HCT116 (cell line): ENCODE data around the gene MED9. TPM values are rescaled to one million over a fixed set of nuclear protein-coding genes. Genes with fewer than 3 reads are reported as not detected.

Experiments
- ATAC-seq: fragments of 200-7000 bp; cut with Tn5 transposase; 2 replicates; pipeline ENCODE4 v1.9.1; 2020; ENCODE audit warnings: mild to moderate bottlenecking, moderate library complexity
- BruUV-seq: library from RNA; stranded (reverse); fragments of 400-500 nt; replicated peaks from 2 replicates; lab custom pipeline; 2021; lab: Mats Ljungman, UMichigan
- CTCF ChIA-PET: fragments of 300-600 bp; sonication (Branson Sonifier 250); formaldehyde crosslinking; loops from one replicate; lab custom pipeline; 2021; ENCODE audit warnings: antibody characterized with exemption; lab: Charles Lee
- POLR2A ChIA-PET: fragments of 300-600, 350-600 bp; sonication (Branson Sonifier 250); formaldehyde crosslinking; loops from one replicate; lab custom pipeline; 2021; ENCODE audit warnings: antibody characterized with exemption; lab: Charles Lee
- RAD21 ChIA-PET, 2 experiments: fragments of 300-600 bp; sonication (Branson Sonifier 250); formaldehyde crosslinking; loops; one replicate each; lab custom pipeline; 2023; ENCODE audit warnings: low total read pairs in 2 of 2; ENCODE audit not compliant: uncharacterized antibody in 2 of 2, unreplicated experiment in 2 of 2, low non-redundant PET in 1 of 2; lab: Charles Lee
- DNase-seq: peaks from one replicate; pipeline ENCODE4 v3.0.0-alpha.2; 2010; ENCODE audit warnings: low read depth, low spot score
- H2AFZ ChIP-seq: fragments of 200-600 bp; shearing (Covaris generic), sonication (generic); 2 replicates; pipeline ENCODE4 v1.6.1; 2017; ENCODE audit warnings: low read depth, mixed run types, mixed read lengths, antibody characterized with exemption, low read length; ENCODE audit not compliant: poor library complexity, severe bottlenecking
- H3K27ac ChIP-seq: 2 replicates; pipeline ENCODE4 v1.5.1; 2012; ENCODE audit warnings: low read depth, low read length
- H3K27me3 ChIP-seq: fragments of 200-600 bp; sonication (generic); 2 replicates; pipeline ENCODE4 v1.6.1; 2016; ENCODE audit warnings: mixed run types, low read length, mixed read lengths; ENCODE audit not compliant: insufficient read depth
- H3K36me3 ChIP-seq, 2 experiments: fragments of 200-500 bp in 1 of 2; fragments of 200-600 bp in 1 of 2; sonication (Bioruptor generic) in 1 of 2; sonication (generic) in 1 of 2; 2 replicates each; pipeline versions ENCODE4 v1.5.1 to v1.6.1; 2014 to 2016; ENCODE audit warnings: low read length in 2 of 2, inconsistent platforms in 1 of 2, mixed read lengths in 1 of 2, mixed run types in 1 of 2; ENCODE audit not compliant: insufficient read depth in 2 of 2, control insufficient read depth in 1 of 2
- H3K4me1 ChIP-seq, 2 experiments: fragments of 200-600 bp in 1 of 2; sonication (generic) in 1 of 2; 2 replicates each; pipeline versions ENCODE4 v1.5.1 to v1.6.1; 2012 to 2017; ENCODE audit warnings: low read length in 2 of 2, inconsistent platforms in 1 of 2, mild to moderate bottlenecking in 1 of 2, mixed read lengths in 1 of 2, mixed run types in 1 of 2, moderate library complexity in 1 of 2; ENCODE audit not compliant: insufficient read depth in 2 of 2, control insufficient read depth in 1 of 2
- H3K4me2 ChIP-seq: fragments of 200-600 bp; sonication (generic); 2 replicates; pipeline ENCODE4 v1.6.1; 2017; ENCODE audit warnings: mixed run types, low read length, mixed read lengths
- H3K4me3 ChIP-seq, 2 experiments: fragments of 200-600 bp in 1 of 2; sonication (generic) in 1 of 2; replicated peaks in 1 of 2; 2 replicates each; pipeline ENCODE4 v1.5.1; 2011 to 2016; ENCODE audit warnings: low read length in 2 of 2, control low read depth in 1 of 2, low read depth in 1 of 2, mild to moderate bottlenecking in 1 of 2, mixed read lengths in 1 of 2, mixed run types in 1 of 2
- H3K79me2 ChIP-seq: fragments of 200-600 bp; sonication (generic); 2 replicates; pipeline ENCODE4 v1.6.1; 2017; ENCODE audit warnings: mild to moderate bottlenecking, mixed run types, low read length, moderate library complexity, mixed read lengths; ENCODE audit not compliant: insufficient read depth
- H3K9ac ChIP-seq: fragments of 200-600 bp; sonication (generic); 2 replicates; pipeline ENCODE4 v1.6.1; 2016; ENCODE audit warnings: low read length, mixed read lengths
- H3K9me2 ChIP-seq: fragments of 200-600 bp; sonication (generic), shearing (Covaris generic); 2 replicates; pipeline ENCODE4 v1.6.1; 2017; ENCODE audit warnings: mixed run types, mild to moderate bottlenecking, moderate library complexity; ENCODE audit not compliant: insufficient read depth
- H3K9me3 ChIP-seq, 2 experiments: fragments of 200-500 bp in 1 of 2; fragments of 200-600 bp in 1 of 2; sonication (Bioruptor generic) in 1 of 2; sonication (generic) in 1 of 2; 2 replicates each; pipeline ENCODE4 v1.6.1; 2014 to 2017; ENCODE audit warnings: low read length in 2 of 2, mixed read lengths in 2 of 2, inconsistent platforms in 1 of 2, low read depth in 1 of 2, mild to moderate bottlenecking in 1 of 2, mixed run types in 1 of 2, moderate library complexity in 1 of 2; ENCODE audit not compliant: control insufficient read depth in 1 of 2, insufficient read depth in 1 of 2
- H4K20me1 ChIP-seq: fragments of 200-600 bp; sonication (generic), shearing (Covaris generic); 2 replicates; pipeline ENCODE4 v1.6.1; 2017; ENCODE audit warnings: mixed run types, mild to moderate bottlenecking, moderate library complexity; ENCODE audit not compliant: insufficient read depth
- ATF3 ChIP-seq: IDR thresholded peaks from 2 replicates; pipeline ENCODE4 v1.6.1; 2012
- CBX3 ChIP-seq: IDR thresholded peaks from 2 replicates; pipeline ENCODE4 v1.6.1; 2012; ENCODE audit warnings: low read depth
- CTCF ChIP-seq, 3 experiments: fragments of 200-600 bp in 1 of 3; sonication (generic) in 1 of 3; IDR thresholded peaks in 2 of 3; conservative IDR thresholded peaks in 1 of 3; 2 replicates each; pipeline ENCODE4 v1.5.1; 2012 to 2017; ENCODE audit warnings: low read depth in 2 of 3, low read length in 2 of 3, antibody characterized with exemption in 1 of 3, borderline replicate concordance in 1 of 3, control low read depth in 1 of 3, mild to moderate bottlenecking in 1 of 3, mixed read lengths in 1 of 3, mixed run types in 1 of 3, moderate library complexity in 1 of 3; ENCODE audit not compliant: insufficient read depth in 1 of 3
- EGR1 ChIP-seq: IDR thresholded peaks from 2 replicates; pipeline ENCODE4 v1.6.1; 2012; ENCODE audit warnings: low read depth
- FOSL1 ChIP-seq: IDR thresholded peaks from 2 replicates; pipeline ENCODE4 v1.6.1; 2012; ENCODE audit warnings: low read depth
- POLR2A ChIP-seq: IDR thresholded peaks from 2 replicates; pipeline ENCODE4 v1.7.0; 2011; ENCODE audit warnings: borderline replicate concordance; ENCODE audit not compliant: insufficient read depth, insufficient read length; ENCODE audit errors: extremely low read depth
- POLR2AphosphoS5 ChIP-seq: IDR thresholded peaks from 2 replicates; pipeline ENCODE4 v1.6.1; 2011; ENCODE audit warnings: mild to moderate bottlenecking, low read depth, low read length, moderate library complexity
- RAD21 ChIP-seq: IDR thresholded peaks from 2 replicates; pipeline ENCODE4 v1.6.1; 2012; ENCODE audit warnings: low read depth, mild to moderate bottlenecking
- REST ChIP-seq: IDR thresholded peaks from 2 replicates; pipeline ENCODE4 v1.6.1; 2012; ENCODE audit warnings: low read depth
- SIN3A ChIP-seq: IDR thresholded peaks from 2 replicates; pipeline ENCODE4 v1.6.1; 2012; ENCODE audit warnings: low read depth
- SRF ChIP-seq: IDR thresholded peaks from 2 replicates; pipeline ENCODE4 v1.6.1; 2012; ENCODE audit warnings: low read depth
- TCF7L2 ChIP-seq: IDR thresholded peaks from 2 replicates; pipeline ENCODE4 v1.7.0; 2011; ENCODE audit warnings: borderline replicate concordance, inconsistent platforms; ENCODE audit not compliant: insufficient read depth, insufficient read length; ENCODE audit errors: extremely low read depth
- YY1 ChIP-seq: IDR thresholded peaks from 2 replicates; pipeline ENCODE4 v1.6.1; 2011; ENCODE audit warnings: low read length, low read depth, moderate library complexity, mild to moderate bottlenecking; ENCODE audit not compliant: insufficient replicate concordance; ENCODE audit errors: extremely low read depth
- ZBTB33 ChIP-seq: IDR thresholded peaks from 2 replicates; pipeline ENCODE4 v1.6.1; 2011; ENCODE audit warnings: mild to moderate bottlenecking, low read length, moderate library complexity; ENCODE audit not compliant: insufficient replicate concordance; ENCODE audit errors: extremely low read depth
- ZFX ChIP-seq: fragments of 450-650 bp; IDR thresholded peaks from 2 replicates; pipeline ENCODE4 v1.6.1; 2017
- intact Hi-C: fragments of 100-400 bp; cut with micrococcal nuclease; formaldehyde crosslinking; loops from 2 replicates; pipeline ENCODE4 v1.10.0; 2022
- total RNA-seq: library from RNA; stranded (reverse); gene quantifications from one replicate; pipeline ENCODE4 v1.2.1, GENCODE V29; 2021; ENCODE audit not compliant: unreplicated experiment

Gene MED9
- total RNA-seq, 1 experiment from 2014 or later = 13.9 TPM

GRCh38 chr17:17443173-17443572, 33.6 kb upstream of the MED9 start:
- H3K9me2 ChIP-seq = no peaks in the 10 kb centered on the region
- H4K20me1 ChIP-seq = no peaks in the 10 kb centered on the region
- no peaks in the 10 kb centered on the region for H3K79me2 ChIP-seq
- no peaks in the 10 kb centered on the region for H3K27me3 ChIP-seq
- no peaks in the 10 kb centered on the region for H3K36me3 ChIP-seq
- H3K4me1 ChIP-seq = peaks cover 24 to 25% of the 10 kb centered on the region in 2 experiments
- no peak overlapping the region for H3K4me2 ChIP-seq
- RAD21 ChIA-PET = no interaction called here
- intact Hi-C loops = no loop called here
- H2AFZ ChIP-seq = no peak overlapping the region
- H3K4me3 ChIP-seq = no peak overlapping the region
- ATAC-seq = no peak
- no peak overlapping the region for H3K27ac ChIP-seq
- H3K9me3 ChIP-seq = no peaks in the 10 kb centered on the region; a peak in 1 of 4 replicates
- no peak for TF ChIP-seq REST
- no peak for TF ChIP-seq ZBTB33
- TF ChIP-seq TCF7L2 = no peak
- TF ChIP-seq ATF3 = no peak
- no peak for TF ChIP-seq POLR2A
- no peak for TF ChIP-seq CTCF (IDR thresholded peaks at IDR 0.05 in 2 of 3, conservative IDR thresholded peaks at IDR 0.05 in 1 of 3; ENCODE audit: borderline replicate concordance in 1 of 3, insufficient read depth in 1 of 3, low read depth in 2 of 3, low read length in 2 of 3)
- no peak for TF ChIP-seq CBX3
- TF ChIP-seq SRF = no peak
- no peak for TF ChIP-seq YY1
- TF ChIP-seq POLR2AphosphoS5 = no peak
- TF ChIP-seq EGR1 = no peak
- TF ChIP-seq RAD21 = no peak
- no peak for TF ChIP-seq ZFX
- no peak for TF ChIP-seq FOSL1
- TF ChIP-seq SIN3A = no peak
- H3K9ac ChIP-seq = no peak overlapping the region
- no peak for DNase-seq
- CTCF ChIA-PET = interaction anchor here (1.2 kb wide), 1 partner anchor 54 kb away, joined by 5 read pairs; no protein-coding TSS in a partner anchor
- no TSS peak for BruUV-seq
- POLR2A ChIA-PET = no interaction called here
